Measurements from ENCODE around the gene PSG6.
"Not testable (repeated sequence)": the region's sequence is repeated elsewhere in the genome, so short reads cannot be mapped to it uniquely, and the experiment has no call there.

Gene PSG6

GRCh38 chr19:42917634-42918033, at the start of gene PSG6:
TSS of gene PSG6 (minus strand) at chr19:42917894. CDS start at chr19:42917792, 102 bp downstream.
- not testable (repeated sequence) for H3K9me3 ChIP-seq (ENCODE audit: control insufficient read depth, low read depth, low read length); H3K36me3 ChIP-seq (ENCODE audit: control insufficient read depth, low read depth, low read length); H3K27ac ChIP-seq (ENCODE audit: low read length); H3K27me3 ChIP-seq (ENCODE audit: control insufficient read depth, insufficient read depth, low read length); H3K4me3 ChIP-seq (ENCODE audit: low read length); H3K9ac ChIP-seq (ENCODE audit: low read length); H3K4me1 ChIP-seq (ENCODE audit: control insufficient read depth, low read depth, low read length)

GRCh38 chr19:42965176-42965575, 47.5 kb upstream of the PSG6 start:
- Histone ChIP-seq H3K36me3 (ENCODE audit: control insufficient read depth, low read depth, low read length) (no peaks in the 10 kb centered on the region), H3K4me1 (ENCODE audit: control insufficient read depth, low read depth, low read length) (no peaks in the 10 kb centered on the region), H3K9me3 (ENCODE audit: control insufficient read depth, low read depth, low read length) (peaks cover 31% of the 10 kb centered on the region), H3K9ac (ENCODE audit: low read length) (no peak overlapping the region), H3K4me3 (ENCODE audit: low read length) (no peak overlapping the region), H3K27ac (ENCODE audit: low read length) (no peak overlapping the region), H3K27me3 (ENCODE audit: control insufficient read depth, insufficient read depth, low read length) (no peaks in the 10 kb centered on the region)

- H3K9ac ChIP-seq (ENCODE audit: low read length): no peak overlapping the region
- no peak overlapping the region for H3K27ac ChIP-seq (ENCODE audit: low read length)
- H3K4me1 ChIP-seq (ENCODE audit: control insufficient read depth, low read depth, low read length): no peaks in the 10 kb centered on the region
- H3K9me3 ChIP-seq (ENCODE audit: control insufficient read depth, low read depth, low read length): peaks cover 22% of the 10 kb centered on the region
- no peaks in the 10 kb centered on the region for H3K36me3 ChIP-seq (ENCODE audit: control insufficient read depth, low read depth, low read length)
- no peak overlapping the region for H3K4me3 ChIP-seq (ENCODE audit: low read length)
- H3K27me3 ChIP-seq (ENCODE audit: control insufficient read depth, insufficient read depth, low read length): no peaks in the 10 kb centered on the region
Observed at GRCh38 chr19:42961119-42961518, 43.4 kb upstream of the PSG6 start.

- H3K4me1 ChIP-seq (ENCODE audit: control insufficient read depth, low read depth, low read length); H3K4me3 ChIP-seq (ENCODE audit: low read length); H3K27ac ChIP-seq (ENCODE audit: low read length); H3K36me3 ChIP-seq (ENCODE audit: control insufficient read depth, low read depth, low read length); H3K27me3 ChIP-seq (ENCODE audit: control insufficient read depth, insufficient read depth, low read length); H3K9me3 ChIP-seq (ENCODE audit: control insufficient read depth, low read depth, low read length); H3K9ac ChIP-seq (ENCODE audit: low read length): not testable (repeated sequence)
Observed at GRCh38 chr19:42952126-42952525, 34.4 kb upstream of the PSG6 start.

GRCh38 chr19:42951476-42951875, 33.8 kb upstream of the PSG6 start:
- H3K9me3 ChIP-seq (ENCODE audit: control insufficient read depth, low read depth, low read length); H3K9ac ChIP-seq (ENCODE audit: low read length); H3K27me3 ChIP-seq (ENCODE audit: control insufficient read depth, insufficient read depth, low read length): not testable (repeated sequence)

GRCh38 chr19:42942187-42942789, 24.6 kb upstream of the PSG6 start:
- H3K9ac ChIP-seq (ENCODE audit: low read length): no peak overlapping the region
- no peaks in the 10 kb centered on the region for H3K27me3 ChIP-seq (ENCODE audit: control insufficient read depth, insufficient read depth, low read length)
- no peak overlapping the region for H3K27ac ChIP-seq (ENCODE audit: low read length)
- H3K36me3 ChIP-seq (ENCODE audit: control insufficient read depth, low read depth, low read length): no peaks in the 10 kb centered on the region
- no peaks in the 10 kb centered on the region for H3K4me1 ChIP-seq (ENCODE audit: control insufficient read depth, low read depth, low read length)
- H3K9me3 ChIP-seq (ENCODE audit: control insufficient read depth, low read depth, low read length): no peaks in the 10 kb centered on the region
- H3K4me3 ChIP-seq (ENCODE audit: low read length): no peak overlapping the region

More at GRCh38 chr19:42951476-42951875, 33.8 kb upstream of the PSG6 start:
- H3K36me3 ChIP-seq (ENCODE audit: control insufficient read depth, low read depth, low read length); H3K27ac ChIP-seq (ENCODE audit: low read length); H3K4me3 ChIP-seq (ENCODE audit: low read length); H3K4me1 ChIP-seq (ENCODE audit: control insufficient read depth, low read depth, low read length): not testable (repeated sequence)

GRCh38 chr19:42937107-42937506, 19.4 kb upstream of the PSG6 start, which contains the start of gene PSG7:
TSS of gene PSG7 (minus strand) at chr19:42937207. CDS start at chr19:42937076, 131 bp downstream.
- H3K27me3 ChIP-seq (ENCODE audit: control insufficient read depth, insufficient read depth, low read length); H3K4me3 ChIP-seq (ENCODE audit: low read length); H3K36me3 ChIP-seq (ENCODE audit: control insufficient read depth, low read depth, low read length); H3K9me3 ChIP-seq (ENCODE audit: control insufficient read depth, low read depth, low read length); H3K9ac ChIP-seq (ENCODE audit: low read length); H3K4me1 ChIP-seq (ENCODE audit: control insufficient read depth, low read depth, low read length); H3K27ac ChIP-seq (ENCODE audit: low read length): not testable (repeated sequence)

GRCh38 chr19:42934726-42935125, 17.0 kb upstream of the PSG6 start:
- H3K9me3 ChIP-seq (ENCODE audit: control insufficient read depth, low read depth, low read length): not testable (repeated sequence)

GRCh38 chr19:42934183-42934582, 16.5 kb upstream of the PSG6 start:
- H3K4me1 ChIP-seq (ENCODE audit: control insufficient read depth, low read depth, low read length); H3K27ac ChIP-seq (ENCODE audit: low read length); H3K27me3 ChIP-seq (ENCODE audit: control insufficient read depth, insufficient read depth, low read length); H3K4me3 ChIP-seq (ENCODE audit: low read length); H3K9ac ChIP-seq (ENCODE audit: low read length); H3K36me3 ChIP-seq (ENCODE audit: control insufficient read depth, low read depth, low read length); H3K9me3 ChIP-seq (ENCODE audit: control insufficient read depth, low read depth, low read length): not testable (repeated sequence)

More at GRCh38 chr19:42934726-42935125, 17.0 kb upstream of the PSG6 start:
- H3K27ac ChIP-seq (ENCODE audit: low read length); H3K4me1 ChIP-seq (ENCODE audit: control insufficient read depth, low read depth, low read length); H3K36me3 ChIP-seq (ENCODE audit: control insufficient read depth, low read depth, low read length); H3K27me3 ChIP-seq (ENCODE audit: control insufficient read depth, insufficient read depth, low read length); H3K4me3 ChIP-seq (ENCODE audit: low read length); H3K9ac ChIP-seq (ENCODE audit: low read length): not testable (repeated sequence)

GRCh38 chr19:42933412-42933811, 15.7 kb upstream of the PSG6 start:
- H3K9me3 ChIP-seq (ENCODE audit: control insufficient read depth, low read depth, low read length); H3K9ac ChIP-seq (ENCODE audit: low read length); H3K27me3 ChIP-seq (ENCODE audit: control insufficient read depth, insufficient read depth, low read length); H3K4me3 ChIP-seq (ENCODE audit: low read length); H3K4me1 ChIP-seq (ENCODE audit: control insufficient read depth, low read depth, low read length); H3K27ac ChIP-seq (ENCODE audit: low read length); H3K36me3 ChIP-seq (ENCODE audit: control insufficient read depth, low read depth, low read length): not testable (repeated sequence)

GRCh38 chr19:42932485-42933101, 14.9 kb upstream of the PSG6 start:
- not testable (repeated sequence) for H3K4me3 ChIP-seq (ENCODE audit: low read length); H3K27me3 ChIP-seq (ENCODE audit: control insufficient read depth, insufficient read depth, low read length); H3K9ac ChIP-seq (ENCODE audit: low read length); H3K27ac ChIP-seq (ENCODE audit: low read length); H3K9me3 ChIP-seq (ENCODE audit: control insufficient read depth, low read depth, low read length); H3K36me3 ChIP-seq (ENCODE audit: control insufficient read depth, low read depth, low read length); H3K4me1 ChIP-seq (ENCODE audit: control insufficient read depth, low read depth, low read length)

- not testable (repeated sequence) for H3K27ac ChIP-seq (ENCODE audit: low read length); H3K9me3 ChIP-seq (ENCODE audit: control insufficient read depth, low read depth, low read length); H3K27me3 ChIP-seq (ENCODE audit: control insufficient read depth, insufficient read depth, low read length); H3K4me3 ChIP-seq (ENCODE audit: low read length); H3K9ac ChIP-seq (ENCODE audit: low read length); H3K4me1 ChIP-seq (ENCODE audit: control insufficient read depth, low read depth, low read length); H3K36me3 ChIP-seq (ENCODE audit: control insufficient read depth, low read depth, low read length)
Observed at GRCh38 chr19:42930214-42930613, 12.5 kb upstream of the PSG6 start.
